Stimulated activated CD4-positive, alpha-beta T cell treated with anti-CD3 and anti-CD28 coated beads, Interleukin-4, amount 100 ng/mL, for 48 hours (primary cell): ENCODE data around the gene DDX27.
"Not testable (repeated sequence)": the region's sequence is repeated elsewhere in the genome, so short reads cannot be mapped to it uniquely, and the experiment has no call there.

Experiments used
- DNase-seq, 2 donors: peaks; one replicate each; pipeline ENCODE4 v3.0.0-alpha.2; 2020; ENCODE audit warnings: low read depth in 2 of 2

The DDX27 gene

GRCh38 chr20:49219091-49219923 is at the start of gene DDX27:
DDX27 (plus strand) TSS chr20:49219416; CDS start chr20:49219449, 33 bp downstream.
- DNase-seq: peak; percentile 93

GRCh38 chr20:49169547-49169946 is 49.7 kb upstream of the DDX27 start:
- DNase-seq: no peak

- DNase-seq: no peak
Observed at GRCh38 chr20:49170714-49171113, 48.5 kb upstream of the DDX27 start.

GRCh38 chr20:49171909-49172308 is 47.3 kb upstream of the DDX27 start:
- DNase-seq: no peak

- DNase-seq: no peak
Observed at GRCh38 chr20:49172413-49172812, 46.8 kb upstream of the DDX27 start.

- DNase-seq: no peak
Observed at GRCh38 chr20:49174183-49174582, 45.0 kb upstream of the DDX27 start.

- DNase-seq: no peak
Observed at GRCh38 chr20:49179368-49180277, 39.6 kb upstream of the DDX27 start.

GRCh38 chr20:49181265-49181877 is 37.8 kb upstream of the DDX27 start:
- no peak for DNase-seq

- no peak for DNase-seq
Observed at GRCh38 chr20:49183444-49183843, 35.8 kb upstream of the DDX27 start.

GRCh38 chr20:49184084-49184501 is 35.1 kb upstream of the DDX27 start:
- not testable (repeated sequence) for DNase-seq

GRCh38 chr20:49184691-49185070 is 34.5 kb upstream of the DDX27 start:
- no peak for DNase-seq

- no peak for DNase-seq
Observed at GRCh38 chr20:49185071-49185761, 34.0 kb upstream of the DDX27 start.

- DNase-seq: peak; percentile 32 to 60
Observed at GRCh38 chr20:49186535-49187329, 32.5 kb upstream of the DDX27 start.

- no peak for DNase-seq
Observed at GRCh38 chr20:49187330-49187850, 31.8 kb upstream of the DDX27 start.

- peak; percentile 89 to 92 for DNase-seq
Observed at GRCh38 chr20:49187851-49188641, 31.2 kb upstream of the DDX27 start, which contains the start of gene STAU1. STAU1 (minus strand) TSS chr20:49188334; CDS start chr20:49166201, 22,133 bp downstream.

GRCh38 chr20:49192944-49193518 is 26.2 kb upstream of the DDX27 start:
- not testable (repeated sequence) for DNase-seq

GRCh38 chr20:49199729-49200293 is 19.4 kb upstream of the DDX27 start:
- DNase-seq: no peak

- no peak for DNase-seq
Observed at GRCh38 chr20:49203011-49203410, 16.2 kb upstream of the DDX27 start.

GRCh38 chr20:49203746-49204145 is 15.5 kb upstream of the DDX27 start:
- DNase-seq: no peak
